CD14-positive monocyte (primary cell): Measurements from ENCODE around the gene RAB31. TPM values are rescaled to one million over a fixed set of nuclear protein-coding genes. Genes with fewer than 3 reads are reported as not detected.
A peak's percentile ranks its signal among the peaks of the same experiment; 100 is the strongest.

Source experiments
- DNase-seq, 3 donors: peaks; one replicate each; pipeline ENCODE4 v3.0.0-alpha.2; 2011 to 2022
- H2AFZ ChIP-seq: 2 replicates; pipeline ENCODE4 v1.6.0; 2012; ENCODE audit warnings: mild to moderate bottlenecking, low read depth, low read length, inconsistent platforms; ENCODE audit not compliant: insufficient read depth, poor library complexity, severe bottlenecking
- H3K27ac ChIP-seq, 2 donors: 1 replicate in 1 of 2; 2 replicates in 1 of 2; pipeline ENCODE4 v1.5.1; 2012 to 2013; ENCODE audit warnings: low read length in 2 of 2, control low read depth in 1 of 2, inconsistent platforms in 1 of 2, low read depth in 1 of 2, mild to moderate bottlenecking in 1 of 2
- H3K27me3 ChIP-seq, 2 donors: one replicate each; pipeline versions ENCODE4 v1.6.0 to v1.6.1; 2011 to 2013; ENCODE audit warnings: low read length in 2 of 2; ENCODE audit not compliant: control insufficient read depth in 2 of 2, insufficient read depth in 2 of 2
- H3K36me3 ChIP-seq, 2 donors: replicated peaks in 1 of 2; 1 replicate in 1 of 2; 2 replicates in 1 of 2; pipeline versions ENCODE4 v1.5.1 to v1.6.1; 2012 to 2013; ENCODE audit warnings: low read length in 2 of 2, control low read depth in 1 of 2, inconsistent platforms in 1 of 2, mild to moderate bottlenecking in 1 of 2; ENCODE audit not compliant: insufficient read depth in 2 of 2, control insufficient read depth in 1 of 2
- H3K4me1 ChIP-seq, 2 donors: 1 replicate in 1 of 2; 2 replicates in 1 of 2; pipeline versions ENCODE4 v1.5.1 to v1.6.1; 2012 to 2013; ENCODE audit warnings: low read length in 2 of 2, control low read depth in 1 of 2, inconsistent platforms in 1 of 2, mild to moderate bottlenecking in 1 of 2, moderate library complexity in 1 of 2; ENCODE audit not compliant: insufficient read depth in 2 of 2, control insufficient read depth in 1 of 2
- H3K4me2 ChIP-seq: replicated peaks from 2 replicates; pipeline ENCODE3; 2012; ENCODE audit warnings: low read length, moderate library complexity, mild to moderate bottlenecking; ENCODE audit not compliant: poor library complexity, severe bottlenecking; ENCODE audit errors: extremely low read depth
- H3K4me3 ChIP-seq, 3 experiments: fragments of 200-600 bp in 1 of 3; sonication (generic) in 1 of 3; replicated peaks in 1 of 3; 1 replicate in 2 of 3; 2 replicates in 1 of 3; pipeline ENCODE4 v1.5.1; 2011 to 2013; ENCODE audit warnings: low read length in 3 of 3, mild to moderate bottlenecking in 3 of 3, control low read depth in 2 of 3, low read depth in 2 of 3, inconsistent platforms in 1 of 3, moderate library complexity in 1 of 3
- H3K79me2 ChIP-seq: 2 replicates; pipeline ENCODE4 v1.6.0; 2012; ENCODE audit warnings: mild to moderate bottlenecking, control low read depth, inconsistent platforms, low read length, moderate library complexity; ENCODE audit not compliant: insufficient read depth
- H3K9ac ChIP-seq: 2 replicates; pipeline ENCODE4 v1.6.0; 2017; ENCODE audit warnings: low read length, mild to moderate bottlenecking; ENCODE audit not compliant: insufficient read depth, poor library complexity, severe bottlenecking
- H3K9me3 ChIP-seq, 2 donors: replicated peaks in 1 of 2; 1 replicate in 1 of 2; 2 replicates in 1 of 2; pipeline versions ENCODE4 v1.5.1 to v1.6.1; 2012 to 2013; ENCODE audit warnings: low read length in 2 of 2, control low read depth in 1 of 2; ENCODE audit not compliant: control insufficient read depth in 1 of 2, insufficient read depth in 1 of 2
- H4K20me1 ChIP-seq: 2 replicates; pipeline ENCODE4 v1.6.0; 2012; ENCODE audit warnings: mild to moderate bottlenecking, low read length, control low read depth, moderate library complexity; ENCODE audit not compliant: insufficient read depth
- H3K27ac Mint-ChIP-seq, 7 donors: one replicate each; pipeline ENCODE4 v1.8.0; 2020; ENCODE audit warnings: mild to moderate bottlenecking in 7 of 7, mixed read lengths in 7 of 7, moderate library complexity in 6 of 7, inconsistent platforms in 2 of 7
- H3K27me3 Mint-ChIP-seq, 3 donors: one replicate each; pipeline ENCODE4 v1.8.0; 2021 to 2022; ENCODE audit warnings: low read depth in 3 of 3, mild to moderate bottlenecking in 3 of 3, mixed read lengths in 3 of 3, moderate library complexity in 3 of 3, inconsistent platforms in 1 of 3
- H3K36me3 Mint-ChIP-seq, 2 donors: one replicate each; pipeline ENCODE4 v1.8.0; 2020; ENCODE audit warnings: mixed read lengths in 2 of 2, inconsistent platforms in 1 of 2, mild to moderate bottlenecking in 1 of 2
- H3K4me1 Mint-ChIP-seq: one replicate; pipeline ENCODE4 v1.8.0; 2020; ENCODE audit warnings: mild to moderate bottlenecking, mixed read lengths
- H3K4me3 Mint-ChIP-seq, 2 donors: one replicate each; pipeline ENCODE4 v1.8.0; 2020; ENCODE audit warnings: mild to moderate bottlenecking in 2 of 2, mixed read lengths in 2 of 2, moderate library complexity in 1 of 2
- H3K9me3 Mint-ChIP-seq, 7 donors: one replicate each; pipeline ENCODE4 v1.8.0; 2020 to 2022; ENCODE audit warnings: mixed read lengths in 7 of 7, mild to moderate bottlenecking in 6 of 7, moderate library complexity in 6 of 7, inconsistent platforms in 2 of 7
- CTCF ChIP-seq: fragments of 200-600 bp; IDR thresholded peaks from one replicate; pipeline ENCODE4 v1.8.0; 2022; ENCODE audit warnings: antibody characterized with exemption, mild to moderate bottlenecking
- WGBS: methylation state at CpG from one replicate; pipeline ENCODE4 v1.1.5; 2013; ENCODE audit warnings: missing lambda C conversion rate; ENCODE audit not compliant: insufficient coverage; 5-methylcytosine and 5-hydroxymethylcytosine counted together
- intact Hi-C, 2 donors: fragments of 100-400 bp; cut with micrococcal nuclease; formaldehyde crosslinking; loops; one replicate each; pipeline versions ENCODE4 v1.15.0 to v1.15.1; 2023
- polyA plus RNA-seq, 3 donors: library from polyadenylated mRNA; depleted of rRNA in 1 of 3; unstranded in 2 of 3; stranded (reverse) in 1 of 3; fragments of 300-500 nt in 2 of 3; fragments of >200 nt in 1 of 3; fragmentation: Illumina TruSeq in 2 of 3; gene quantifications; 1 replicate in 2 of 3; 2 replicates in 1 of 3; pipeline ENCODE4 v1.2.3, GENCODE V29; 2012 to 2021

The RAB31 gene
- polyA plus RNA-seq, 3 donors, result 106 to 367 (median 348) TPM

GRCh38 chr18:9826685-9827084 is 118.6 kb downstream of the RAB31 start:
- Histone ChIP-seq H3K79me2 (peaks cover 58% of the 10 kb centered on the region), H3K4me2 (peak overlapping the region; percentile 65), H3K4me1 (peaks cover 68 to 72% of the 10 kb centered on the region in 2 donors), H3K4me3 (peak overlapping the region in 1 of 3 experiments; percentile 54), H3K9me3 (no peaks in the 10 kb centered on the region), H2AFZ (no peak overlapping the region), H3K36me3 (peaks cover 0 to 20% of the 10 kb centered on the region in 2 donors), H3K27me3 (no peaks in the 10 kb centered on the region), H3K27ac (peak overlapping the region; percentile 94 to 97), H3K9ac (no peak overlapping the region), H4K20me1 (no peaks in the 10 kb centered on the region)
- H3K36me3 Mint-ChIP-seq, result peaks cover 18 to 29% of the 10 kb centered on the region in 2 donors
- H3K27ac Mint-ChIP-seq, result no peak overlapping the region
- H3K4me1 Mint-ChIP-seq, result peaks cover 24% of the 10 kb centered on the region
- intact Hi-C loops, result loop anchor here in 1 of 2 donors (2.0 to 10.0 kb wide), 3 partner anchors 49 to 212 kb away; partner anchors contain the start of gene PPP4R1
- DNase-seq, result peak in 2 of 3 donors; percentile 16 to 22
- H3K4me3 Mint-ChIP-seq, result peak overlapping the region in 1 of 2 donors; percentile 15
- no peak for TF ChIP-seq CTCF
- 33% methylated on average over 3 of the region's 4 CpGs for WGBS
- no peaks in the 10 kb centered on the region for H3K27me3 Mint-ChIP-seq
- no peaks in the 10 kb centered on the region for H3K9me3 Mint-ChIP-seq

- Histone ChIP-seq H3K9me3 (no peaks in the 10 kb centered on the region), H3K4me1 (peaks cover 68 to 72% of the 10 kb centered on the region in 2 donors), H4K20me1 (no peaks in the 10 kb centered on the region), H3K36me3 (peaks cover 5 to 26% of the 10 kb centered on the region in 2 donors), H3K27me3 (no peaks in the 10 kb centered on the region), H3K4me2 (peak overlapping the region; percentile 65), H3K27ac (peak overlapping the region; percentile 94 to 97), H2AFZ (no peak overlapping the region), H3K4me3 (peak overlapping the region in 1 of 3 experiments; percentile 54), H3K9ac (no peak overlapping the region), H3K79me2 (peaks cover 60% of the 10 kb centered on the region)
- no peak for TF ChIP-seq CTCF
- intact Hi-C loops, result loop anchor here in 1 of 2 donors (2.0 to 10.0 kb wide), 3 partner anchors 50 to 213 kb away; partner anchors contain the start of gene PPP4R1
- DNase-seq, result peak in 2 of 3 donors; percentile 46 to 48
- no peaks in the 10 kb centered on the region for H3K27me3 Mint-ChIP-seq
- H3K9me3 Mint-ChIP-seq, result no peaks in the 10 kb centered on the region
- 0% methylated on average over 2 of the region's 7 CpGs for WGBS
- H3K27ac Mint-ChIP-seq, result no peak overlapping the region
- H3K4me1 Mint-ChIP-seq, result peaks cover 24% of the 10 kb centered on the region
- peak overlapping the region in 1 of 2 donors; percentile 85 for H3K4me3 Mint-ChIP-seq
- peaks cover 23 to 30% of the 10 kb centered on the region in 2 donors for H3K36me3 Mint-ChIP-seq
Measured at GRCh38 chr18:9827211-9827792, 119.2 kb downstream of the RAB31 start.
